Stimulated activated CD4-positive, alpha-beta T cell treated with anti-CD3 and anti-CD28 coated beads, Interleukin-2, amount 100 ng/mL, for 48 hours (primary cell): ENCODE measurements around the gene KLHL25.

Experiments
- DNase-seq, 2 donors: peaks; one replicate each; pipeline ENCODE4 v3.0.0-alpha.2; 2020

KLHL25 gene

DNA sequence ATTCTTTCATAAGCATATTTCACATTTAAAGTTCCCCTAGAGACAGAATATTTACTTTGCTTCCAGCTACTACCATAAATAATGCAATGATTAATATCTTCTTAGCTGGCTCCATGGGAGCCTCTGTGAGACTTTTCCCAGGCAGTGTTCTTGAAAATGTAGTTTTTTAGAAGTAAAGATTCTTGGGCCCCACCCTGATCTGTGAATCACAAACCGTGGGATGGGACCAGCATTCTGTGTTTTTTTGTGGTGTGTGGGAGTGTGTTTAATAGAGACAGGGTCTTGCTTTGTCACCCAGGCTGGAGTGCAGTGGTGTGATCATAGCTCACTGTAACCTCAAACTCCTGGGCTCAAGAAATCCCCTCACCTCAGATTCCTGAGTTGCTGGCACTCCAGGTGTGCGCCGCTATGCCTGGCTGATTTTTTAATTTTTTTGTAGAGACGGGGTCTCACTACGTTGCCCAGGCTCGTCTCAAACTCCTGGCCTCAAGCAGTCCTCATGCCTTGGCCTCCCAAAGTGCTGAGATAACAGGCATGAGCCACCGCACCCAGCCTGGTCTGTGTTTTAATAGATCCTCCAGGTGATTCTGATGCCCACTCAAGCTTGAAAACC is 83.0 kb downstream of the KLHL25 start:
- DNase-seq, result no peak

DNA sequence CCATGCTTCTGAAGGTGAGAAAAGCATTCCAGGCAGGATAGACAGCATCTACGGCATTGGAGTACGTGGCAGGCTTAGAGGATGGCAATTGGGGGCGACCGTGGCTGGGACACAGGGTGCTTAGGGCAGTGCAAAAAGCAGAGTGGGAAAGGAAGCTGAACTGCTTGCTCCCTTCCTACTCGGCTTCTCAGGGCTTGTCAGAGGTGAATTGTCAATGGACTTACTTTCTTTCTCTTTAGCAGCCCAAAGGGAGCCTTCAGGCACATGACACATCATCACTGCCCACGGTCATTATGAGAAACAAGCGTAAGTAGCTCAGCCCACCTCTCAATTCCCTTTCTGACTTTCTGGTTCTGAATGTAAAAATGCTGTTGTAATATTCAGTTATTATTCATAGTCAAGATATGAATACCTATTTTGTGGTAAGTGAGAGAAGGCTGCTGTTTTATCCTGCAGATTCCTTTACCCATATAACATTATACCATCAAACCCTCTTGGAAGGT is 84.3 kb downstream of the KLHL25 start:
- no peak for DNase-seq
